GOT3 (cell line): ENCODE measurements around the gene JAG1.
A peak's percentile ranks its signal among the peaks of the same experiment; 100 is the strongest.

ENCODE experiments used
- DNase-seq: peaks from one replicate; lab custom pipeline; 2025; ENCODE audit warnings: mixed read lengths; lab: John Stamatoyannopoulos, UW

The JAG1 gene

DNA sequence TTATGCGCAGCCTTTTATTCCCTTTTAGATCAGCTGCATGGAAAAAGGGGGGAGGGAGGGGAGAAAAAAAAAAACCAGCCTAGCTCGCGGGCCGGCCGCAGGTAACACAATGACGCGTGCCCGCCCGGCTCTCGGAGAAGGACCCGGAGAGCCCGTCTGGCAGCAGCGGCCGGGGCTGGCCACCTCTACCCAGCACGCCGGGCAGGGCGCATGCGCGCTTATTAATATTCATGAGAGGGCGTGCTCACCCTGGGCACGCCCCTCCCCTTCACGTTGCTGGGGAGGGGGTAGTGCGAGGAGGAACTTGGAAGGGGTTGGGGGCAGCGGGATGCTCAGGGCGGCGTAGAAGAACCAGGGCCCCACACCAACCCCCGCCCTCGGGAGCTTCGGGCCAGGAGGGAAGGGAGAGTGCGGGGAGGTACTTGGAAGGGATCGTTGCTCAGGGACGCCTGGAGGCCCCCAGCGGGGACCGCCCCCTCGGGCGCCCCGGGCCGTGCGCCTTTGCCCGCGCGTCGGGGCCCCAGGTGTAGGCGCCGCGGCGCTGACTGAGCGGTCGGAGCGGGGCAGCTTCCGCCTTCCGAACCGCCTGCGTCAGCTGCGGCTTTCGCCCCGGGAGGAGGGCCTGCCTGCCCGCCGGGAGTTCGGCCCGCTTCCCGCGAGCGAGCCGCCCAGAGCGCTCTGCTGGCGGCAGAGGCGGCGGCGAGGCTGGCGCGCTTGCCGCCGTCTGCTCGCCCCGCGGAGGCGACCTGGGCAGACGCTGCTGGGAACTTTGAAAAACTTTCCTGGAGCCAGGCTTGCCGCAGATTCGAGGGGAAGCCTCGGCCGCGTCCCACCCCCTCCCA, at the start of gene JAG1:
Gene JAG1, minus strand, starts transcription at position 158 of the 842 bp plus-strand sequence. CDS start 469 bp downstream, outside the sequence.
- peak; percentile 87 for DNase-seq

DNA sequence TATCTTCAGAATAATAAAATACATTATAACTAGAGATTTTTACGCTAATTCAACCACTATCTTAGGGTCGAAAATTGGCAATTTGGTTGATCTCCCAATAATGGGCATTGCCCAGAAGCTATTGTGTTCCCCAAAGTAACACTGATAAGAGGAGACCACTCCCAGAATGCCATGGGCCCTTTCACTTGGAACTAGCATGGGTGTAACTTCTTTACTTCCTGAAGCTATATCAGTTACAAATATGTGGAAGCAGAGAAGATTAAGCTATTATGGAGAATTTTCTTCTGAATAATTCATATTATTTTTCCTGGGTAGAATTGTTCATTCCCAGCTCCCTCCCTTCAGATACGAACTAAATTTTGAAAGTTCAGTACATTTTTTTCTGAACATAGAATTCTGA, 48.2 kb upstream of the JAG1 start:
- DNase-seq, result no peak

DNA sequence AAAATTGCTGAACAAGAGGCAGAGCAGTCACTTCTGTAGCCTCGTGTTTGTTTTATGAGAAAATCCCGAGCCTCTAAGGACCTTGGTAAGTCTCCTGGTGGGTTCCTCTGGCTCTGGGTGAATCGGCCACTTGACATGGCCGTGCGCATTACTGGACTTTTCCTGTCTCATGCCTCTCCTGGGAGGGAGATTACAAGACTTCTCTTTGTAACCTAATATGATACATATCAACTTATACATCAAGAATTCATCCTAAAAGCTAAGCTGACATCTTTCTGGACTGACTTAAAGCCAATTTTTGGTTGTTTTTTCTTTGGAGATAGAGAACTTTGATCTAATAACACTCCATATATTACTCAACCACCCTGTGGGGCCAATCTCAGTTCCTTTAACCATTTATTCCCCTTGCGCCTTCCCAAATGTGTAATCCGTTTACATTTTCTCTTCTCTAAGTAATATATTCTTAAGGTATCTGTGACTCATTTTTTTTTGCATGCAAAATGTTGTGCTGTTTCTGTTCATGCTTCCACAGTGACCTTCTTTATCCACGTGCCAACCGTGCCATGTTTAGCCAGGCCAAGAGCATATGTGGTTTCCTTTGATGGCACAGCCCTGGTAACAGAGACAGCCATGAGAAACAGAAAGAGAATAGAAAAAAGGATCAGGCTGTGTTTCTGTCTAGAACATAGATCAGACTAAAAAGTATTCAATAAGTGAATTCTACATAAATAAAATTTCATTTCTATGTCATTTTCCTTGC, 47.5 kb upstream of the JAG1 start:
- DNase-seq, result no peak

DNA sequence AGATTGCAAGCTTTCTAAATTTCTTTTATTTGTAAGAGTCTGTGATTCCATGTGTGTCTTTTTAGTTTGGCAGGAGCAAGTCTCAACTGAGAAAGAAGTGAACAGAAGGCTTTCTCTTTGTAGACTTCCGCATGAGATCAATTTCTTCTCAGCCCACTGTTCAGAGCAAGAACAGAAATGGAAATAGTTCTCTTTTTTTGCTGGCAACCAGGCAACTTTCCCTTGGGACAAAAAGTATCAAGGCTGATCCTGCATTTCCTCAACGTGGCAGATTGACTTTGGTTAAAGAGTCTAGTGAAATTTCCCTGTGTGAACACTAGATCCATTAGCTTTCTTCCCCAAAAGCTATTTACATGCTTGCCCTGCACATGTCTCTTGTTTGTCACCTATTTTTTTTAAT, 46.8 kb upstream of the JAG1 start:
- DNase-seq, result no peak

DNA sequence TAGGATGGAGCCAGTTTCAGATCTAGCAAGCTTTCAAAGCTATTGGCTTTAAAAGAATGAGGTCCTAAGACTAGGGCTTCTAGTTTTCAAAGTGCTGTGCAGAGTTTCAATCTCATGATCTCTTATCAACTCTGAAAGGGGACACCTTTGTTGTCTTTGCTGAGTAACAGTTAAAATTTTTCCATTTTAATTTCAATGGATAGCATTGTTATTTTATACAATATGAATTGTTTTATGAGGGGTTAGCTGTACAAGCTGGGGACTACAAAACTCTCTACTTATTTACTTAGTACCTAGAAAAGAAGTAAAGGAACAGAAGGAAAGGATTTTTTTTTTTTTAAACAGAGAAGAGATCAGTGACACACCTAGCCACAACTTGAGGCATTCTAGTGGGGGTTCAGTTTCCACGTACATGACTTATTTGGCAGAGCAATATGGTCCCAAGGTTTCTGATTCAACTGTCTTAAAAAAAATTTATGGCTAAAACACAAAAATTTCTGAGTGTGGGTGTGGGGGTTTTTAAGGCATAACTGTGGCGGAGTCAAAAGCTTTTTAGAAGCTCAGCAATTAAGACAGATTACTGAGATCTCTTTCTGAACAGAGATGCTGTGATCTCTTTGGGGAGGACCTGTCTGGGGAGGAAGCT, 46.1 kb upstream of the JAG1 start:
- no peak for DNase-seq

DNA sequence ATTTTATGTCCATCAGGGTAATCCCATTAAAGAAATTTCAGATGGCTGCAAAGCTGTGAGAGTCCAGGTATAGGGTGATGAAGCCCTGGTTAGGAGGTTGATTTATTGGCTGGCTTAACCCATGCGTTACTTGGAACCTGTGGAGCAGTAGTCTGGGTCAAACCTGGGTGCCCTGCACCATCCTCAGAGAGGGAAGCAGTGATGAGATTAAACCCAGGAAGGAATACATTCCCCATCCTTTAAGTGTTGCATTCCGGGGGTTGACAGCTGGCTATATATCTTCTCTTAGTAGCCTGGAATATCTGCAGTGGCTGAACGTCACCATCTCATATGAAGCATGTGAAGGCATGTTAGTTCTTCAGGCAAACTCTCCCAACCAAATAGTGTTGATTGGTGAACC, 44.9 kb upstream of the JAG1 start:
- no peak for DNase-seq

DNA sequence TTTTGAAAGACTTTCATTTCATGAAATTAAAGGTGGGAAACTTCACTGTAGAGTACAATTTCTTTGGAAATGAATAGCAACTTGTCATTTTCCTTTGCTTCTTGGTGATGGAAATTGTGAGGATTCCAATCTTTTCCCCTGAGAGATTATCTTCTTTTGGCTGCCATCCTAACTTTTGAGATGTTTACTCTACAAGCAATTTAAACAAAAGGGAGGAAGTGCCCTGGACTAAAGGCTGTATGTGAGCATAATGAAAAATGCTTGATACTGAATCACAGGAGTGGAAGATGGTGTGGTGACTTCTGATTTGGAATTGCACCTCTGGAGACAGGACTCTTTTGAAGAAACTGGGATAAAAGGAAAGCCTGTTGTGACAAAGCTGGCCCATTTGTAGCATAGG, 43.1 kb upstream of the JAG1 start:
- DNase-seq, result no peak

DNA sequence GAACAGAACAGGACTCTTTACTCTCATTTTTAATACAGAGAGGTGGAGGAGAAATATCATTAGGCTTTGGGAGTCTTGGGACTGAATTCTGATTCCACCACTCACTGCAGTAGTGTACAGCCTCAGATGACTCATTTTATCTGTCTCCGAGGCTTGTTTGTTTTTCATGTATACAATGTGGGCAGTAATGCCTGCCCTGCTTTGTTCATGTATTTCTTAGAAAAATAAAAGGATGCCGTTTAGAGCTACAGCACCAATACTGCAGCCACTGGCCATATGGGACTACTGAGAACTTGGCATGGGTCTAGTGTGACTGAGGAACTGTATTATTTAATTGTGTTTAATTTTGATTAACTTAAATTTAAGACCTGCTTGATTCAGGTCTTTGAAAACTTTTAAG, 41.2 kb upstream of the JAG1 start:
- DNase-seq, result no peak

DNA sequence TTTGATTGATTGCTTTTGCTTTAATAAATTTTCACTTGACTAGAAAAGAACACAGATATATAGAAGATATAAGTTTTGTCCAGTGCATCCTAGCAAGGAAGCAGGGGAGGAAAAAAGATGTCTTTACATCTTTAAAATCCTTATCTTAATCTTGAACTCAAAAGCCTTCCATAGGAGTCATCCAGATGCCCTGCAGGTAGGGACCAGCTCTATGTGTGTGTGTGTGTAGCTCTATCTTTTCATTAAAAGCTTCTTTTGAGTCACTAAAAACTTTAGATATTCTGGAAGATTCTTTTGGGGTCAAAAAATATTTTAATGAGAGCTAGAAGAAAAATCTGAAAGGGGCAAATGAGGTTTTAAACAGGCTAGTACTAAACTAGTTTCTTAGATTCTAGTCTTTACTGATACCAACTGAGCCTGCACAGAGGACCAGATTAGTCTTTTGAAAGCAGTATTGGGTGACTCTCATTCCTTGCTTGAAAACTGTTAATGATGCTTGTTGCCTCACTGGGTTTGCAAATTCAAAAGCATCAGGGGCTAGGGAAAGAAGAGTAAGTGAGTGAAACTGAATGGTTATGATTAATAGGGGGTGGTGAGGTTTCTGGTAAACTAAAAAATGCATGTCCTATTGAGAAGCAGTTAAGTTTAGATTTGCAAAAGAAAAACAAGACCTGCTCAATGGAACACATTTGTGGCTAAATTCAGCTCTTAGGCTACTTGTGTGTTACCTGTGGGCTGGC, 40.6 kb upstream of the JAG1 start:
- DNase-seq, result no peak

DNA sequence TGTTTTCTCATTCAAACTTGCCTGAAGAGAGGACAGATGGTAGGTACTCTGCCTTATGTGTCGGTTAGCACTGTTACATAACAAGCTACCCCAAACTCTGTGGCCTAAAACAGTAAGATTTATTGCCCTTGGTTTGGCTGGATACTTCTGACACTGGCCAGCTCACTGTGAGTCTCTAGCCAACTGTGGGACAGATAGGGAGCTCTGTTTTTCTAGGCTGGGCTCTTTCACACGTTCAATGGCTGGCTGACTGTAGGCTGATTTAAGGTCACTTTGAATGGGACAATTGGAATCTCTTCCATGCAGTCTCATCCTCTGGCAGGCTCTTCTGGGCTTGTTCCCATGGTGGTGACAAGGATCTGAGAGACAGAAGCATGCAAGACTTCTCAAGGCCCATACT, 39.4 kb upstream of the JAG1 start:
- no peak for DNase-seq

DNA sequence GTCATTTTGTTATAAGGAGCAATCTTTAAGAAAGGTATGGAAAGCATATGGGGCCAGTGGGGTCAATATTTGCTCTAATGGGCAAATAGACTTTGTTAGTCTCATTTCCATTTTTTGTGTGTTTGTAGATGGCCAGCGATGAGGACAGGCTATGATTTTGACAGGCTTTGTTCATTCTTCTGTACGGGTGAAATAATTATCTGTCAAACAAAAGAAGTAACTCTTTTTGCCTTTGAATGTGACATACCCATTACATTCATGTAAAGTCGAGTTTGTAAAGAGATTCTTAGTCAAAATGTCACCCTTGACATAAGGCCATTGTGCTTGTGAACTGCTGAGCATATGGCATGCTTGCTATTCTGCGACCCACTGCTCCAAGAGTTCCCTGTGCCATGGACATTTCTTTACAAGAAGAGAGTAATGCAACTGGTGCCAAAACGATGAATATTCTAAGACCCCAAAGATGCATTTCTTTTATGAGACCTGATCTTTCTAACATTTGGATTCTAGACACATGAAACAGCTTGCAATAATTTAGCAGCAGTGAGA, 38.2 kb upstream of the JAG1 start:
- no peak for DNase-seq

DNA sequence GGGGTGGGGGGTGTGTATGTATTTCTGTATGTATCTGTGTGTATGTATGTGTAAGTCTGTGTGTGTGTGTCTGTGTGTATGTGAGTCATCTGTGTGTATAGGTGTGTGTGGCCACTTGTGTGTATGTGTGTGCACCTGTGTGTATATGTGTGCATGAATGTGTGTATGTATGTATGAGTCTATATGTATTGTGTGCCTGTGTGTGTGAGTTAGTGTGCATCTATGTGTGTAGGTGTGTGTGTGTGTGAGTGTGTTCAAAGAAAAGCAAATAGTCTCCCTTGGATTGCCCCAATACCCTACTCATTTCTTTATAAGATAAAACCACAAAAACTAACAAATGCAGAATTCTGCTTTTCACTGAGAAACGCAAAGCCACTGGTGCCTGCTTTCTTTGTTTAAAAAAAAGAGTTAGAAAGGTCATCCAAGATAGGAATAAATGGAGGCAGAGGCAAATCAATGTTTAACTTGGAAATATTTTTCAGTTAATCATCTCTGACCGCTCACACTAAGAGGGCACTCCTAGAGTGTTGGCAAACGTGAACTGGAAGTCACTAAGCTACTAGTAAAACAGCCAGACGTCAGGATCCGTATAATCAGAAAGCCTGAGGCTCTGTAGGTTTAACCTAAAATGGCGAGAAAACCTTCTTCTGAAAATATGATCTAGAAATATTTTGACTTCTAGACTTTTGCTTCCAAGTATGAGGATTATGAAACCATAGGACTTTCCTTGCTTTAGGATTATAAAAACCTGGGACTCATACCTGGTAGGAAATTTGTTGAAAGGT, 37.4 kb upstream of the JAG1 start:
- no peak for DNase-seq

DNA sequence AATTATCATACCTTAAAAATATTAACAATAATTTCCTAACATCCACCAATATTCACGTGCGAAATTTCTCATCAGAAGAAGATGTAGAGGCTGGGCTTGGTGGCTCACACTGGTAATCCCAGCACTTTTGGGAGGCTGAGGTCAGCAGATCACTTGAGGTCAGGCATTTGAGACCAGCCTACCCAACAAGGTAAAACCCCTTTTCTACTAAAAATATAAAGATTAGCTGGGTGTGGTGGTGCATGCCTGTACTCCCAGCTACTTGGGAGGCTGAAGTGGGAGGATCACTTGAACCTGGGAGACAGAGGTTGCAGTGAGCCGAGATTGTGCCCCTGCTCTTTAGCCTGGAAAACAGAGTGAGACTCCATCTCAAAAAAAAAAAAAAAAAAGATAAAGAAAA, 36.1 kb upstream of the JAG1 start:
- DNase-seq, result no peak

DNA sequence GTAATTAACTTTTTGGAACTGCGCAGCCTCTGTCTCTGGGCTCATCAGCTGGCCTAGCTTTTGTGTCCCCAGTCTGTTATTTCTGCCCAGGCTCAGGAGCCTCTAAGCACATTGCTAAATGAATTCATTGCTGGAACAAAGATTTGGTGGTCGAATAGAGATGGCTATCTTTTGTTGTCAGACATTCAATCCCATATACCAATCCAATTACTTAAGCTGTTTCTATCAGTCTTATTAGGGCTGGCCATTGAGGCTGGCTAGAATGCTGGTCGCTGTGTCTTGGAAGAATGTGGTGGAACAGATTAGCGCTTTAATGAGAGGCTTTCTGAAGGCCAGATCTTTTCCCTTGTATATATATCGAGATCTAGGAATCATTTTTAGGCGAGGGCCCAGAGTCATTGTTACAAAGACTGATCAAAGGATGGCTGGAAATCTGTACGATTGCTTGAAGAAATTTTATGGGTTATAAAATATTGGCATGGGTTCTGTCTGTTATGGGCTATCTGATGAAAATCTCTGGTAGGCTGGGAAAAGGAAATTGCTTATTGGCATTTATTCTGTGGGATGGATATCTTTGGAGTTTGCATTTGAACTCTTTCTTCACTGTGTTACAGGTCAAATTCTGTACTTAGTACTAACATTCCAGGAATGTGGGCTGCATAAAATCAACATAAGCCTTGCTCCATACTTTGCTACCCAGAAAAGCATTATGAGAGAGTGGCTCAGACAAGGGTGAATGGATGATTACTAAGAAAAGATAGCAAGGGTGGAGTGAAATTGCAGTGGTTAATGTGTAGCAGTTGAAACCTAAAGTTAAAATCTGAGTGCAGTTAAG, 34.8 kb upstream of the JAG1 start:
- DNase-seq, result no peak

DNA sequence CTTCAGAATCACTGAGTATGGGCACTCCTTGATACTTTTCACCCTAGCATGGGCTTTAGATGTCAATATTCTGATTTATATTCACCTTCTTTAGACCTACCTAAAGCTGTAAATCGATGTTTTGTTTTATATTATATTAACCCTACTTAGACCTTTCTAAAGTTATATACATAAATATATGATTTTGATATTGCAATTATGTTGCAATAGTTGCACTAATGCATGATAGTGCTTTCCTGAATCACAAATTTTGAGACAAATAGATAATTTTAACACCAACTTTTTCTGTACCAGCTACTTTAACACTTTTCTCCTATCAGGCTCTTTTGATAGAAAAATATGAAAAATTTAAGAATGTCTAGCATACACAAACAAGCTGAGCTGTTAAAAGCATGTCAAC, 34.0 kb upstream of the JAG1 start:
- DNase-seq, result no peak

DNA sequence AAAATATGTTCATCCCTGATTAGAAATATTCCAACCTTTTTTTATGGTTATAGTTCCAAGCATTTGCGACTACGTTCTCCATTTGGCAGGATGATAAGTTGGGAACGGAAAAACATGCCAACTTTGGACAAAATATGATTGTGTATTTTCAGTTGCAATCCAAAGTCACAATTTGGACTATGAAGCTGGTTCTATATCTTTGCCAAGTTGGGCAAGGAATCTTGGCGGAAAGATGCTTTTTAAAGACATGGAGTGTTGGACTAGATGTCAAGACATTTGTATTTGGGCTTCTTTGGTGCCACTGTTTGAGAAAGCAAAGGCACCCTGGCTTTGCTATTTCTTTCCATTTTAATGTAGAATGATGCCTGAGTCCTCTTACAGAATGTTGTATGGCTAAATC, 33.3 kb upstream of the JAG1 start:
- DNase-seq, result no peak

DNA sequence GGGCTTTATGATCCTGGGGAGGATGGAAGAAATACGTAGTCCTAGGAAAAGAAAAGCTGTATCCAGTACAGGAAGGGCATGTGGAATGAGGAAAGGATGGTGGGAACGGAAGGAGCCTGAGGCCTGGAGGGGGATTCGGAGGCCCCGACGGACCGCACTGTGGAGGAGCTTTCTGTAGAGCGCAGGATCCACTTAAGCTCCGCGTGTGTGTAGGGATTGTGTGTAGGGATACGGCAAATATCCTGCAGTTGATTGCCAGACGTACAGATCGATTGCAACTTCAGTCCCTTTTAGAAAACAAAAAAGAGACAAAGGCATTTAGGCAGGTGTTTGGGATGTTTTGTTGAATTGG, 32.6 kb upstream of the JAG1 start:
- no peak for DNase-seq

DNA sequence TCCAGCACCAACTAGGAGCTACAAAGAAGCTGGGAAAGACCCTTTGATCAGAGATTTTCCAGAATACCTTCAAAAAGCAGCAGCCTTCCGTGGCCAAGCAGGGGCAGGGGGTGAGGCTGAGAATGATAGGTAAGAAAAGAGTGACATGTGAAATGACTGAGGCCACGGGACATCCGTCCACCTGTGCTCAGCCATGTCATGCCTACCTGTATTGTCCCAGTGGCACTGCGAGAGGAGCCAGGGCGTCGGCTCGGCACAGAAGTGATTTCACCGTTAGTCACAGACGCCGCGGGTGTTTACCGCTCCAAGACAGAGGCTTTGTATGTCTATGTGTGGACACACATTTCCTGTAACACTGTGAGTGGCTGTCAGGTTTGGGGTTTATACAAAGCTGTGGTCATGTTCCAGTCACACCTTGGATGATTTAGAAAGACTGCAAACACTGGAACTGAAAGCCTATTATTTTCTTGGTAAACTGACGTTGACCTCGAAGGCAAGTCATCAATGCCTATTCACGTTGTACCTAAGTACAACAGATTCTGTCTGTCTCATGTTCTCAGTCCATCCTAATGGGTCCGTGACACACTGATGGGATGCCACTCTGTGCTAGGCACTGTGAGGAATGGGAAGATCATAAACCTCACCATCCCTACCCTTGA, 32.1 kb upstream of the JAG1 start:
- DNase-seq, result no peak

DNA sequence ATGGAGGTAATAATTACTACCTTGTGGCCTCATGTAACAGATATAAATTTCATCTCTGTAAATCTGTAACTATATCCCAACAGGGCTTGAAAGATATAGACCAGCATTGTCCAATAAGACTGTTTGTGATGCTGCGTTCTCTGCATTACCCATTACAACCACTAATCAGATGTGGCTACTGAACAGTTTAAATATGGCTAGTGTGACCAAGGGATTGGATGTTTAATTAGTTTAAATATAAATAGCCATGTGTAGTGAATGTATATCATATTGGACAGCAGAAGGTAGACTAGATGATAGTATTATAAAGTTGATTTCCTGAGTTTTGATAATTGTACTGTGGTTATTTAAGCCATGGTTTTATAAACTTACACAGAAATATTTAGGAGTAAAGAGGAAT, 27.8 kb upstream of the JAG1 start:
- no peak for DNase-seq

DNA sequence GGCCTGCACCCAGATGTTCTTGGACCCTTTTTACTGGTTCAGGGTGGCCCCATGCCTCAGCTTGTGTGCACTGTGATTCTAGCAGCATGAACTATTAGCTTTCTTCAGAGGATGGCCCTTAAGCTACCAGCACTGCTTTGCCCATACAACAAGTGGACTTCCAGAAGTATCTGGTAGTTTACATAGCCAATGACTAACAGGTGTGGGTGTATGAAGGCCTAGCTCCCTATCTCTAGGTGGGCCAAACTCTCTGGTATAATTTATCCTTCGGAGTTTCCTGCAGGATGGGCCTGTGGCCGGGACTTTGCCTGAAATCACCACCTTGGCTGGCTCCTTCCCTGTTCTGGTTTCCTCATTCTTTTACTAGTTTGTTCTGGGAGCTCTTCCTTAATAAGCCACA, 26.1 kb upstream of the JAG1 start:
- no peak for DNase-seq
